IMR-90 (cell line): ENCODE data around the gene OR2H2.

Source experiments
- FOS ChIP-seq: fragments of 150-350 bp; IDR thresholded peaks from 2 replicates; pipeline ENCODE4 v1.6.1; 2016; ENCODE audit warnings: low read depth, low read length
- TF ChIP-seq, protein P1 (sequence below): conservative IDR thresholded peaks from 2 replicates; pipeline ENCODE4 v1.5.1; 2012; ENCODE audit warnings: mild to moderate bottlenecking, low read depth, low read length, improper control_type of control experiment

DNA sequence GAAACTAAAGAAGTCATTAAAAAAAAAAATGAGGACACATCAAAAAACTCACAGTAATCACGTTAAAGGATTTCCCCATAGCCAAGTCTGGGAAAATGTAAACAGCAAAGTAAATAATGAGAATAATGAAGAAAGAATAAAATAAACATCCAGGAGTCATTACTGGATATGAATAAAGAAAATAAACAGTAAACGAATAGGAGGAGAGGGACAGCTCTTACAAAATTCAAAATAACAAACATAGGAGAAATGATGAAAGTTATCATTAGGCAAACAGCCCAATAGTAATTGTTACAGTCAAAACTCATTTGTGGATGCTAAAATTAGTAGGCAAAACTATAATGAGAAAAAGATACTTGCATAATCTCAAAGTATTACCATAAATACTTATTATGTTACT lies 17.4 kb upstream of the OR2H2 start:
- TF ChIP-seq, protein P1, sequence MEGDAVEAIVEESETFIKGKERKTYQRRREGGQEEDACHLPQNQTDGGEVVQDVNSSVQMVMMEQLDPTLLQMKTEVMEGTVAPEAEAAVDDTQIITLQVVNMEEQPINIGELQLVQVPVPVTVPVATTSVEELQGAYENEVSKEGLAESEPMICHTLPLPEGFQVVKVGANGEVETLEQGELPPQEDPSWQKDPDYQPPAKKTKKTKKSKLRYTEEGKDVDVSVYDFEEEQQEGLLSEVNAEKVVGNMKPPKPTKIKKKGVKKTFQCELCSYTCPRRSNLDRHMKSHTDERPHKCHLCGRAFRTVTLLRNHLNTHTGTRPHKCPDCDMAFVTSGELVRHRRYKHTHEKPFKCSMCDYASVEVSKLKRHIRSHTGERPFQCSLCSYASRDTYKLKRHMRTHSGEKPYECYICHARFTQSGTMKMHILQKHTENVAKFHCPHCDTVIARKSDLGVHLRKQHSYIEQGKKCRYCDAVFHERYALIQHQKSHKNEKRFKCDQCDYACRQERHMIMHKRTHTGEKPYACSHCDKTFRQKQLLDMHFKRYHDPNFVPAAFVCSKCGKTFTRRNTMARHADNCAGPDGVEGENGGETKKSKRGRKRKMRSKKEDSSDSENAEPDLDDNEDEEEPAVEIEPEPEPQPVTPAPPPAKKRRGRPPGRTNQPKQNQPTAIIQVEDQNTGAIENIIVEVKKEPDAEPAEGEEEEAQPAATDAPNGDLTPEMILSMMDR: no peak
- no peak for TF ChIP-seq FOS
